ES-I3 (cell line): ENCODE data around the gene ZNF107.
"Not testable (repeated sequence)": the region's sequence is repeated elsewhere in the genome, so short reads cannot be mapped to it uniquely, and the experiment has no call there.

Source experiments
- H3K36me3 ChIP-seq: 2 replicates; pipeline ENCODE4 v1.6.1; 2013; ENCODE audit warnings: mild to moderate bottlenecking, low read length, control low read depth, moderate library complexity; ENCODE audit not compliant: insufficient read depth
- H3K4me1 ChIP-seq: 2 replicates; pipeline ENCODE4 v1.6.1; 2013; ENCODE audit warnings: mild to moderate bottlenecking, control low read depth, low read length; ENCODE audit not compliant: insufficient read depth
- H3K9ac ChIP-seq: 2 replicates; pipeline ENCODE4 v1.6.1; 2013; ENCODE audit warnings: low read depth, mild to moderate bottlenecking, low read length, moderate library complexity
- H3K9me3 ChIP-seq: 2 replicates; pipeline ENCODE4 v1.6.1; 2013; ENCODE audit warnings: mild to moderate bottlenecking, low read length, moderate library complexity; ENCODE audit not compliant: control insufficient read depth, insufficient read depth

Gene ZNF107

DNA sequence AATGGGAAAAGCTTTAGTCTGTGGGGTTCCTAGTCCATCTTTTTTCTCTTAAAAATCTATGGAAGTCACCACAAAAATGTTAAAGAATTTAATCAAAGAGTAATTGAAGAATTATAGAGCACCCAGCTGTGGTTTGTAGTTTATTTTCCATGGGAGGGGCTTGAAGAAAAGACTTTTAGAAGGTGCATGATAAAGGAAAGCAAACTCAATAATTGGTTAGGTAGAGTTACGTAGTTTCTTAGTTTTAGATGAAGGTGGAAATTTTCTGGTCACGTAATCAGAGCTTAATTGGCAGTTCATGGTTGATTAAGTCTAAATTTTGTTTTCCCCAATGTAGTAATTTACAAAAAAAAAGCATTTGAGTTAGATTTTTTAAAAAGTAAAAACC, 724 bp downstream of the ZNF107 start:
- Histone ChIP-seq H3K9ac (peak overlapping the region; percentile 91), H3K36me3 (0 out of 2 replicates have a peak, but pooled peaks cover 4% of the 10 kb centered on the region), H3K4me1 (peaks cover 8% of the 10 kb centered on the region; the same call in 1 of the 2 replicates), H3K9me3 (no peaks in the 10 kb centered on the region)

DNA sequence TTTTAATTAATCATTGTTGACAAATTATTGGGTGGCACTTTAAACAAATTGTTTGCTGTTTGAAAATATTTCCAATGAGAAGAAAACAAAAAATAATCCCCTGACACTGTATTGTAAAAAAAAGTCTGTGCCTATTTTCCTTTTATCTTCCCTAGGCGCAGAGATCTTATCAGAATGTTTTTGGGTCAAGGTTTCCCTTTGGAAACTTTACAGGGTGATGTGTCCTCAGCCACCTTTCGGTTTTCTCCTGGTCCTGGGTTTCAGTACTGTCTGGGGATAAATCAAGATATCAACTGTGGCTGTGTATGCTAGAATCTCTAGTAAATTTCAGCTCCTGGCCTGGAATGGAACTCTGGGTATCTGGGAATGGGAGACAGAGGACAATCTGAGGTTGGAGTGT, 1.4 kb downstream of the ZNF107 start:
- no peaks in the 10 kb centered on the region for H3K9me3 ChIP-seq
- peak overlapping the region; percentile 91 for H3K9ac ChIP-seq
- H3K36me3 ChIP-seq, result 0 out of 2 replicates have a peak, but pooled peaks cover 4% of the 10 kb centered on the region
- peaks cover 8% of the 10 kb centered on the region; the same call in 1 of the 2 replicates for H3K4me1 ChIP-seq

DNA sequence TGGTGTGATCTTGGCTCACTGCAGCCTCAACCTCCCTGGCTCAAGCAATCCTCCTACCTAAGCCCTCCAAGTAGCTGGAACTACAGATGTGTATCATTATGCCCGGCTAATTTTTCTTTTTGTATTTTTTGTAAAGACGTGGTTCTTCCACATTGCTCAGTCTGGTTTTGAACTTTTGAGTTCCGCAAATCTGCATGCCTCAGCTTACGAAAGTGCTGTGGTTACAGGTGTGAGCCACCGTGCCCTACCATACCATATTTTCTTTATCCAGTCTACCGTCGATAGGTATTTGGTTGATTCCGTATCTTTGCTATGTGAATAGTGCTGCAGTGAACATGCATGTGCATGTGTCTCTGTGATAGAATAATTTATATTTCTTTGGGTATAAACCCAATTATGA, 6.5 kb downstream of the ZNF107 start:
- H3K36me3 ChIP-seq, result 0 out of 2 replicates have a peak, but pooled peaks cover 4% of the 10 kb centered on the region
- H3K4me1 ChIP-seq, result peaks cover 3% of the 10 kb centered on the region; the same call in 1 of the 2 replicates
- no peak overlapping the region for H3K9ac ChIP-seq
- no peaks in the 10 kb centered on the region for H3K9me3 ChIP-seq

DNA sequence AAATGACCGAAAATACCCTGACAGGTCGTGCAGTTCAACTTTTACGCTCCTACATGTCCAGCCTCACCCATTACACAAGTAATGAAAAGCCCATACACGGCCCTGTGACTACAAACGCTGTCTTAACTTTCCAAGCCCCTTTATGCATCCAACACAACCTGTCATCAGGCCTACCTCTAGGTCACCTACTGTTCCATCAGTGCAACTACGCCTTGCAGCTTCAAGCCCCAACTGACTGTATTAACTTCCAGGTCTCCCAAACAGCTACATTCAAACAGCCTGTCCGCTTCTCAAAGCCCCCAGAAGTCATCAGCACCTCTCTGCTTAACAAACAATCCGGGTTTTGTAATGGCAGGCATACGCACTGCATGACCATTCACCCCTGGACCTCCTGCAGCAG, 19.2 kb downstream of the ZNF107 start:
- no peaks in the 10 kb centered on the region for H3K4me1 ChIP-seq
- H3K36me3 ChIP-seq, result peaks cover 21% of the 10 kb centered on the region
- H3K9ac ChIP-seq, result no peak overlapping the region
- H3K9me3 ChIP-seq, result no peaks in the 10 kb centered on the region

DNA sequence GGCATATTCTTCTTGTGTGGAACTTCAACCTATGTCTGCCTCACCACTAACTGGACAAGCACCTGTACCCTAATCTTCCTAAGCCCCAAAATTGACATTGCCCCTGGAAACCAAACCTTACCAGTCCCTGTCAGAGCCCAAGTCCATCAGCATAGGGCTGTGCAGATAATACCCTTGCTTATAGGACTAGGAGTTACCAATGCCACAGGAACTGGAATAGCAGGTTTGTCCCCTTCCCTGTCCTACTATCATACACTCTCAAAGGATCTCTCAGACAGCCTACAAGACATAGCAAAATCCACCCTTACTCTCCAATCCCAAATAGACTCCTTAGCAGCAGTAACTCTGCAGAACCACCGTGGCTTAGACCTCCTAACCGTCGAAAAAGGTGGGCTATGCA, 19.8 kb downstream of the ZNF107 start:
- H3K9me3 ChIP-seq, result no peaks in the 10 kb centered on the region
- no peaks in the 10 kb centered on the region for H3K4me1 ChIP-seq
- no peak overlapping the region for H3K9ac ChIP-seq
- H3K36me3 ChIP-seq, result peaks cover 22% of the 10 kb centered on the region

DNA sequence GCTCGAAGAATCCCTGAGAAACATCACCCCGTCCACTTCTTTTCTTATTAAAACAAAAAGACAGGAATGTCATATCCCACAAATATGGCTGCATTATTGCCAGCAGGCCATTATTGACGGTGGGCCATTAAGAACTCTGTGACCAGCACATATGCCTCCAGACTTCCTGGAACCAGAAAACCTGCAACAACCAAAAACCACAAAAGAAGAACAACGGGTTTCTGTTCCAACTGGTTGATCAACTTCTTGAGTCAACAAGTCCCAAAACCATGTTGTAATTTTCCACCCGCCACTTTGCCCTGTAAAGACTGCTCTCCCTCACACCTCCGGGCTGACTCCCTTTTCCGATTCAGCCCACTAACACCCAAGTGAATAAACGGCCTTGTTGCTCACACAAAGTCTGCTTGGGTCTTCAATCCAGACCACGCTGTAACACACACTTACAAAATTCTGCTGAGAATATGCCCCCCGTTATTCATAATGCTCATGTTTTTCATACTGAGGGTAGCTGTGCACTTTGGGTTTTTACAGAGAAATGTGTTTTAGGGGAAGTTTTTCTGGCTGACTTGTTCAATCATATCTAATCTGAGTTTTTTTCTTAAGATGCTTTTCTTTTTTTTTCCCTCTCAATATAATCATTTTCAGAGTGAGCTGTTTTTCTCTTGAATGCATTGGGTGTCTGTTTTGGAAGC, 20.7 kb downstream of the ZNF107 start:
- Histone ChIP-seq H3K9ac (no peak overlapping the region), H3K9me3 (no peaks in the 10 kb centered on the region), H3K4me1 (no peaks in the 10 kb centered on the region), H3K36me3 (peaks cover 22% of the 10 kb centered on the region)

DNA sequence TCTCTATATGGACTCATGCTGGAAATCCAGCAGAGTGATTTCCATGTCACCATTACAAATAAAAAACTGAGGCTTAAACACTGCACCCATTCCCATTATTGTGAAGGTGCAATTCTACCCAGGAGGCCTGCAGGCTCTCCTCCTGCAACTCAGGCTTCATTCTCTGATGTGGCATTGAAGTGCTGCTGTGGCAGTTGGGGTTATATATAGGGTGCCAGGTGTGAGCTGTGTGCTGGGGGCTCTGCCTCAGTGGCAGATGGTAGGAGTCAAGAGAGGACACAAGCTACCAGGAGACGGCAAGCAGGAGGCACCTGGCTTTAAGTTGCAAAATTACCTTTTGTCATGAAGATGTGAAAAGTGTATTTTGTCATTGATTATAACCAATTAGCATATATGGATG, 21.3 kb downstream of the ZNF107 start:
- Histone ChIP-seq H3K9me3 (no peaks in the 10 kb centered on the region; the same call in 1 of the 2 replicates), H3K36me3 (peaks cover 22% of the 10 kb centered on the region), H3K9ac (no peak overlapping the region), H3K4me1 (no peaks in the 10 kb centered on the region)

DNA sequence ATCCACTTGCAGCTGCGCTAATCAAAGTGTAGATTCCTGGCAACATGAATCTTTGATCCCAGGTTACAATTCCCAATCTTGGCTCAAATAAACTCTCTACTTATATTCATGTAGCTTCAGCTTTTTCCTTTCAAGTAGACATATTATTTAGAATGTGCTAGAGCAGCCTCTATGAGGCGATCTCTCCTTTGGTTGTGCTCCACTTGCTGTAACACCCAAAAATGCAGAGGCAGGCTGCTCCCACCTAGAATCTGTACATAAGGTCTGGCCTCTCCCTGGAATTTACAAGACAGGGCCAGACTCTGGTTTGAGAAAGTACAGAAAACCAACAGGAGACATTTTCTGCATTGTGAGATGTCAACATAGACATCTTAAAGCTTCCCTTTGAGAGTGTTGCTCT, 23.1 kb downstream of the ZNF107 start:
- no peak overlapping the region for H3K9ac ChIP-seq
- H3K4me1 ChIP-seq, result no peaks in the 10 kb centered on the region
- no peaks in the 10 kb centered on the region; the same call in 1 of the 2 replicates for H3K9me3 ChIP-seq
- H3K36me3 ChIP-seq, result peaks cover 16% of the 10 kb centered on the region

DNA sequence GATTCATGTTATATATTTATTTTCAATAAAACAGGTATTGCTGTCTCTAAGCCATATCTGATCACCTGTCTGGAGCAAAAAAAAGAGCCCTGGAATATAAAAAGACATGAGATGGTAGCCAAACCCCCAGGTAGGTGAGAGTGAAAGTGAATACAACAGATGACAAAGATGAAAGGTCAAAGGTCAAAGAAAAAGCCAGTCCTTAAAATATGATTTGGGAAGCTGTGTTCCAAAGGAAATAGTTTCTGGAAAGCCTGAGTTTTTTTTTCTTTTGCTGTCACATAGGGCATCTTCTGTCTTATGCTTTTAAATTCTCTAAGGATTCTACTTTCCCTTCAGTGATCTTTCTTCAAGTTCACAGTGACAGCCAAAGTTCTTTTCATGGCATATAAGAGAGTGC, 25.9 kb downstream of the ZNF107 start:
- Histone ChIP-seq H3K36me3 (peaks cover 7% of the 10 kb centered on the region; the same call in 1 of the 2 replicates), H3K4me1 (no peaks in the 10 kb centered on the region), H3K9me3 (no peaks in the 10 kb centered on the region; the same call in 1 of the 2 replicates), H3K9ac (no peak overlapping the region)

DNA sequence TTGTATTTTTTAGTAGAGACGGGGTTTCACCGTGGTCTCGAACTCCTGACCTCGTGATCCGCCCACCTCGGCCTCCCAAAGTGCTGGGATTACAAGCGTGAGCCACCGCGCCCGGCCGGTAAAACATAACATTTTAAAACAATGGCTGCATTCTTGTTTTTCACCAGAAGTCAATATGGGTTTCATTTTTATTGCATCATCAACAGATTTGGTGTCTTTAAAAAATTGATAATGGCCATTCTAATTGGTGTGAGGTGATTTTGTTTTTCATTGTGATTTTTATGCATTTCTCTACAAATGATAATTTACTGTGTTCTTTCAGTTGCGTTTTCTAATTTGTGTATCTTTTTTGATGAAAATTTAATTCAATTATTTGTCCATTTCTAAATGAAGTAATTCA, 31.9 kb downstream of the ZNF107 start:
- H3K36me3 ChIP-seq, H3K4me1 ChIP-seq, H3K9me3 ChIP-seq: not testable (repeated sequence)

DNA sequence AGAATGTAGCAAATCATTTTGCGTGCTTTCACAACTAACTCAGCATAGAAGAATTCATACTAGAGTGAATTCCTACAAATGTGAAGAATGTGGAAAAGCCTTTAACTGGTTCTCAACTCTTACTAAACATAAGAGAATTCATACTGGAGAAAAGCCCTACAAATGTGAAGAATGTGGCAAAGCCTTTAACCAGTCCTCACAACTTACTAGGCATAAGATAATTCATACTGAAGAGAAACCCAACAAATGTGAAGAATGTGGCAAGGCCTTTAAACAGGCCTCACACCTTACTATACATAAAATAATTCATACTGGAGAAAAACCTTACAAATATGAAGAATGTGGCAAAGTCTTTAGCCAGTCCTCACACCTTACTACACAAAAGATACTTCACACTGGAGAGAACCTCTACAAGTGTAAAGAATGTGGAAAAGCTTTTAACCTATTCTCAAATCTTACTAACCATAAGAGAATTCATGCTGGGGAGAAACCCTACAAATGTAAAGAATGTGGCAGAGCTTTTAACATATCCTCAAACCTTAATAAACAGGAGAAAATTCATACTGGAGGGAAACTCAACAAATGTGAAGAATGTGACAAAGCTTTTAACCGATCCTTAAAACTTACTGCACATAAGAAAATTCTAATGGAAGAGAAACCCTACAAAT, 40.8 kb downstream of the ZNF107 start:
- Histone ChIP-seq H3K4me1 (no peaks in the 10 kb centered on the region), H3K9ac (no peak overlapping the region), H3K36me3 (peaks cover 17% of the 10 kb centered on the region), H3K9me3 (peaks cover 40% of the 10 kb centered on the region)

More for the DNA sequence above, 31.9 kb downstream of the ZNF107 start:
- H3K9ac ChIP-seq, result not testable (repeated sequence)

DNA sequence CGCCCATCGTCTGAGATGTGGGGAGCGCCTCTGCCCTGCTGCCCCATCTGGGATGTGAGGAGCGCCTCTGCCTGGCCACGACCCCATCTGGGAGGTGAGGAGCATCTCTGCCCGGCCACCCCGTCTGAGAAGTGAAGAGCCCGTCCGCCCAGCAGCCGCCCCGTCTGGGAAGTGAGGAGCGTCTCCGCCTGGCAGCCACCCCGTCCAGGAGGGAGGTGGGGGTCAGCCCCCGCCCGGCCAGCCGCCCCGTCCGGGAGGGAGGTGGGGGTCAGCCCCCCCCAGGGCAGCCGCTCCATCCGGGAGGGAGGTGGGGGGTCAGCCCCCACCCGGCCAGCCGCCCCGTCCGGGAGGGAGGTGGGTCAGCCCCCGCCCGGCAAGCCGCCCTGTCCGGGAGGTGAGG, 52.0 kb downstream of the ZNF107 start:
- H3K9me3 ChIP-seq, H3K4me1 ChIP-seq, H3K36me3 ChIP-seq, H3K9ac ChIP-seq: not testable (repeated sequence)

DNA sequence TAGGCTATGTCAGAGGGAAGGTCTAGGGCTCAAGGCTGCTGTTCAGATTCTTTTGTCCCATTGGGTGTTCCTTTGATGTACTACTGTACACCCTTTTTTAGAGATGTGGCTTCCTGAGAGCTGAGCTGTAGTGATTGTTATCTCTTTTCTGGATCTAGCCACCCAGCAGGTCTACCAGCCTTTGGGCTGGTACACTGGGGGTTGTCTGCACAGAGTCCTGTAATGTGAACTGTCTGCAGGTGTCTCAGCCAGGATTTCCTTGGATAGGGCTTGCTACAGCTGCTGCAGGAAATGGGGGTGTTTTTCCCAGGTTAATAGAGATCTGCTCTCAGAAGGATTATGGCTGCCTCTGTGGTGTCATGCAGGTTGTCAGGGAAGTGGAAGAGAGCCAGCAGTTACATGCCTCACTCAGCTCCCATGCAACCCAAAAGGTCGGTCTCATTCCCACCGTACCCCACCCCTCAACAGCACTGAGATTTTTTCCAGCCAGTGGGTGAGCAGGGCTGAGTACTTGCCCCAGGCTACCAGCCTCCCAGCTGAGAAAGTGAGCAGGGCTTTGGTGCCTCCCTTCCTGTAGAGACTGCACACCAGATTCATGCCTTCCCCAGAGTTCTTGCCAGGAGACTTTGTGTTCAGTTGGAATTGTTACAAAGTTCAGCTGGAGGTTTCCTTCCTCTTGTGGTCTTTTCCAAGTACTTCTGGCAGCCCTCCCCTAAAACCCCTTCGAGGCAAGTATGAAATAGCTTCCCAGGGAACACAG, 63.3 kb downstream of the ZNF107 start:
- H3K9ac ChIP-seq, result no peak overlapping the region
- no peaks in the 10 kb centered on the region for H3K36me3 ChIP-seq
- H3K9me3 ChIP-seq, result no peaks in the 10 kb centered on the region
- no peaks in the 10 kb centered on the region for H3K4me1 ChIP-seq

DNA sequence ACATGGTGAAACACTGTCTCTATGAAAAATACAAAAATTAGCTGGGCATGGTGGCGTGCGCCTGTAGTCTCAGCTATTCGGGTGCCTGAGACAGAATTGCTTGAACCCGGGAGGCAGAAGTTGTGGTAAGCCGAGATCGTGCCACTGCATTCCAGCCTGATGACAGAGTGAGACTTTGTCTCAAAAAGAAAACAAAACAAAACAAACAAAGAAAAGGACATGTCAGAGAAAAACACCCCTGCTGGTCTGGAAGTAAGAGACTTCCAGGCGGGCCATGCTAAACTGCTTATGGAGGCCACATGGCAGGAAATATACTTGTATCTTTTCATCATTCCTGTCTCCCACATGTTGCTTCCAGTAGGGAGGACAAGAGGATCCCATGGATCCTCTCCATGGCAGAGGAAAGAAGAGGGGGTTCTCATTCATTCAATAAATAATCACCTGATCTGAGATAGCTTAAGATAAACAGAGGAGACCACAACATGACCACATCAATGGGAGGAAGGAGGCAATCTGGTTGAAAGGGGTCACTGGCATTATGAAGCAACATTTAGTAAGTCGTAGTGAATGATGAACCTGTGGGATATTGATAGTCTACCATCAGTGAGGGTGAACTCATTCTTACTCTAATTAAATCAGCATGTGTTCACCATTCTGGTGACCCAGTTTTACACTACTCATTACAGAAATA, 67.8 kb downstream of the ZNF107 start:
- Histone ChIP-seq H3K36me3 (no peaks in the 10 kb centered on the region), H3K4me1 (no peaks in the 10 kb centered on the region), H3K9ac (no peak overlapping the region), H3K9me3 (no peaks in the 10 kb centered on the region)
